ENCODE measurements around the gene INSM1.

The INSM1 gene

GRCh38 chr20:20390393-20390792 lies 22.5 kb downstream of the INSM1 start:
- in situ Hi-C loops (cut with MboI; ENCODE audit: low sequenced_read_pairs), result no loop called here

- in situ Hi-C loops (cut with MboI; ENCODE audit: low sequenced_read_pairs), result no loop called here
Observed at GRCh38 chr20:20391115-20391514, 23.2 kb downstream of the INSM1 start.

- in situ Hi-C loops (cut with MboI; ENCODE audit: low sequenced_read_pairs), result no loop called here
Observed at GRCh38 chr20:20391766-20392165, 23.9 kb downstream of the INSM1 start.

- in situ Hi-C loops (cut with MboI; ENCODE audit: low sequenced_read_pairs), result no loop called here
Observed at GRCh38 chr20:20393207-20394120, 25.6 kb downstream of the INSM1 start.

- in situ Hi-C loops (cut with MboI; ENCODE audit: low sequenced_read_pairs), result no loop called here
Observed at GRCh38 chr20:20395087-20395486, 27.2 kb downstream of the INSM1 start.

- in situ Hi-C loops (cut with MboI; ENCODE audit: low sequenced_read_pairs), result no loop called here
Observed at GRCh38 chr20:20395903-20396568, 28.1 kb downstream of the INSM1 start.

- in situ Hi-C loops (cut with MboI; ENCODE audit: low sequenced_read_pairs), result no loop called here
Observed at GRCh38 chr20:20396794-20397193, 28.9 kb downstream of the INSM1 start.

GRCh38 chr20:20398123-20398522 lies 30.2 kb downstream of the INSM1 start:
- in situ Hi-C loops (cut with MboI; ENCODE audit: low sequenced_read_pairs), result no loop called here

GRCh38 chr20:20399531-20400500 lies 31.9 kb downstream of the INSM1 start:
- in situ Hi-C loops (cut with MboI; ENCODE audit: low sequenced_read_pairs), result no loop called here

- in situ Hi-C loops (cut with MboI; ENCODE audit: low sequenced_read_pairs), result no loop called here
Observed at GRCh38 chr20:20401991-20402390, 34.1 kb downstream of the INSM1 start.

GRCh38 chr20:20404633-20405032 lies 36.7 kb downstream of the INSM1 start:
- in situ Hi-C loops (cut with MboI; ENCODE audit: low sequenced_read_pairs), result no loop called here

- in situ Hi-C loops (cut with MboI; ENCODE audit: low sequenced_read_pairs), result no loop called here
Observed at GRCh38 chr20:20405623-20406022, 37.7 kb downstream of the INSM1 start.

GRCh38 chr20:20406306-20406705 lies 38.4 kb downstream of the INSM1 start:
- in situ Hi-C loops (cut with MboI; ENCODE audit: low sequenced_read_pairs), result no loop called here

- in situ Hi-C loops (cut with MboI; ENCODE audit: low sequenced_read_pairs), result no loop called here
Observed at GRCh38 chr20:20407891-20408805, 40.2 kb downstream of the INSM1 start.

- in situ Hi-C loops (cut with MboI; ENCODE audit: low sequenced_read_pairs), result no loop called here
Observed at GRCh38 chr20:20409331-20409730, 41.4 kb downstream of the INSM1 start.

- in situ Hi-C loops (cut with MboI; ENCODE audit: low sequenced_read_pairs), result no loop called here
Observed at GRCh38 chr20:20410678-20411077, 42.8 kb downstream of the INSM1 start.

GRCh38 chr20:20411402-20411801 lies 43.5 kb downstream of the INSM1 start:
- in situ Hi-C loops (cut with MboI; ENCODE audit: low sequenced_read_pairs), result no loop called here

GRCh38 chr20:20411836-20412235 lies 43.9 kb downstream of the INSM1 start:
- in situ Hi-C loops (cut with MboI; ENCODE audit: low sequenced_read_pairs), result no loop called here

- in situ Hi-C loops (cut with MboI; ENCODE audit: low sequenced_read_pairs), result no loop called here
Observed at GRCh38 chr20:20412750-20413149, 44.8 kb downstream of the INSM1 start.

GRCh38 chr20:20413810-20414281 lies 45.9 kb downstream of the INSM1 start:
- in situ Hi-C loops (cut with MboI; ENCODE audit: low sequenced_read_pairs), result no loop called here

Measured in HL-60/S4 (cell line).